Suprapubic skin (tissue), 4 donors: ENCODE results near the gene KIAA0930. TPM values are rescaled to one million over a fixed set of nuclear protein-coding genes. Genes with fewer than 3 reads are reported as not detected.
"Not testable (repeated sequence)": the region's sequence is repeated elsewhere in the genome, so short reads cannot be mapped to it uniquely, and the experiment has no call there.

Experiments
- DNase-seq, 2 donors: peaks; one replicate each; pipeline ENCODE4 v3.0.0-alpha.2; 2019; ENCODE audit warnings: low spot score in 2 of 2
- H3K27ac ChIP-seq: fragments of 200-600 bp; sonication (generic); one replicate; pipeline ENCODE4 v1.5.1; 2019
- H3K27me3 ChIP-seq: fragments of 200-600 bp; sonication (generic); one replicate; pipeline ENCODE4 v1.5.1; 2019
- H3K36me3 ChIP-seq: fragments of 200-600 bp; sonication (generic); one replicate; pipeline ENCODE4 v1.5.1; 2019
- H3K4me1 ChIP-seq: fragments of 200-600 bp; sonication (generic); one replicate; pipeline ENCODE4 v1.5.1; 2019
- H3K4me3 ChIP-seq: fragments of 200-600 bp; sonication (generic); one replicate; pipeline ENCODE4 v1.5.1; 2019; ENCODE audit warnings: mild to moderate bottlenecking
- H3K9me3 ChIP-seq: fragments of 200-600 bp; sonication (generic); one replicate; pipeline ENCODE4 v1.5.1; 2019
- CTCF ChIP-seq, 2 donors: fragments of 200-600 bp in 1 of 2; fragments of 450-650 bp in 1 of 2; sonication (generic) in 1 of 2; IDR thresholded peaks; one replicate each; pipeline ENCODE4 v1.5.1; 2016 to 2019; ENCODE audit warnings: antibody characterized with exemption in 2 of 2, mild to moderate bottlenecking in 1 of 2, moderate library complexity in 1 of 2
- EP300 ChIP-seq: sonication (generic); formaldehyde crosslinking; IDR thresholded peaks from one replicate; pipeline ENCODE4 v1.6.1; 2017; ENCODE audit warnings: antibody characterized with exemption
- POLR2A ChIP-seq, 2 donors: fragments of 450-650 bp; IDR thresholded peaks; one replicate each; pipeline ENCODE4 v1.6.1; 2017; ENCODE audit warnings: antibody characterized with exemption in 2 of 2, mild to moderate bottlenecking in 2 of 2, moderate library complexity in 2 of 2
- POLR2AphosphoS5 ChIP-seq, 3 donors: sonication (generic); formaldehyde crosslinking; IDR thresholded peaks; one replicate each; pipeline ENCODE4 v1.6.1; 2017; ENCODE audit warnings: antibody characterized with exemption in 3 of 3
- WGBS: methylation state at CpG from one replicate; pipeline ENCODE4 v1.1.5; 2018; 5-methylcytosine and 5-hydroxymethylcytosine counted together
- total RNA-seq, 4 donors: library from RNA; depleted of rRNA; stranded (reverse); fragments of >200 nt; gene quantifications; one replicate each; pipeline ENCODE4 v1.1.0, GENCODE V29; 2016

Gene KIAA0930
- total RNA-seq, 4 donors from 2014 or later = 36.0 to 119 (median 74.4) TPM

GRCh38 chr22:45196308-45196707, 44.4 kb downstream of the KIAA0930 start:
- Histone ChIP-seq H3K4me1 (peaks cover 4% of the 10 kb centered on the region), H3K27me3 (no peaks in the 10 kb centered on the region), H3K27ac (no peak overlapping the region), H3K4me3 (no peak overlapping the region), H3K9me3 (no peaks in the 10 kb centered on the region), H3K36me3 (peaks cover 67% of the 10 kb centered on the region)
- no peak for TF ChIP-seq CTCF (IDR thresholded peaks at IDR 0.05)
- no peak for TF ChIP-seq EP300
- no peak for TF ChIP-seq POLR2AphosphoS5 (IDR thresholded peaks at IDR 0.05)
- no peak for TF ChIP-seq POLR2A (IDR thresholded peaks at IDR 0.05)
- DNase-seq = no peak
- 93% methylated on average over 9 of the region's 16 CpGs for WGBS

- Histone ChIP-seq H3K9me3 (no peaks in the 10 kb centered on the region), H3K27ac (no peak overlapping the region), H3K36me3 (peaks cover 61% of the 10 kb centered on the region), H3K27me3 (no peaks in the 10 kb centered on the region), H3K4me3 (no peak overlapping the region), H3K4me1 (no peaks in the 10 kb centered on the region)
- TF ChIP-seq POLR2A (IDR thresholded peaks at IDR 0.05) = no peak
- TF ChIP-seq CTCF (IDR thresholded peaks at IDR 0.05) = no peak
- TF ChIP-seq EP300 = no peak
- TF ChIP-seq POLR2AphosphoS5 (IDR thresholded peaks at IDR 0.05) = no peak
- DNase-seq = peak in 1 of 2 donors; percentile 47
- WGBS = 95% methylated on average over 7 of the region's 7 CpGs
Measured at GRCh38 chr22:45195616-45196015, 45.1 kb downstream of the KIAA0930 start.

GRCh38 chr22:45194686-45195085, 46.0 kb downstream of the KIAA0930 start:
- Histone ChIP-seq H3K27ac (no peak overlapping the region), H3K27me3 (no peaks in the 10 kb centered on the region), H3K36me3 (peaks cover 52% of the 10 kb centered on the region), H3K4me3 (no peak overlapping the region), H3K9me3 (no peaks in the 10 kb centered on the region), H3K4me1 (no peaks in the 10 kb centered on the region)
- DNase-seq = no peak
- TF ChIP-seq POLR2A (IDR thresholded peaks at IDR 0.05) (no peak), CTCF (IDR thresholded peaks at IDR 0.05) (no peak), EP300 (no peak)
- 91% methylated on average over 17 of the region's 17 CpGs for WGBS

- Histone ChIP-seq H3K9me3 (no peaks in the 10 kb centered on the region), H3K36me3 (peaks cover 38% of the 10 kb centered on the region), H3K4me1 (no peaks in the 10 kb centered on the region), H3K4me3 (no peak overlapping the region), H3K27me3 (no peaks in the 10 kb centered on the region), H3K27ac (no peak overlapping the region)
- DNase-seq = no peak
- WGBS = 65% methylated on average over 10 of the region's 13 CpGs
- TF ChIP-seq POLR2A (IDR thresholded peaks at IDR 0.05) (no peak), EP300 (no peak), CTCF (IDR thresholded peaks at IDR 0.05) (no peak), POLR2AphosphoS5 (IDR thresholded peaks at IDR 0.05) (no peak)
Measured at GRCh38 chr22:45192701-45193187, 48.0 kb downstream of the KIAA0930 start.

- DNase-seq, H3K9me3 ChIP-seq, H3K4me1 ChIP-seq, H3K27ac ChIP-seq, H3K4me3 ChIP-seq, H3K27me3 ChIP-seq: not testable (repeated sequence)
- H3K36me3 ChIP-seq = peaks cover 28% of the 10 kb centered on the region
- WGBS = 81% methylated on average over 9 of the region's 9 CpGs
Measured at GRCh38 chr22:45191746-45192145, 48.9 kb downstream of the KIAA0930 start.
